ENCODE results near the gene CADPS. TPM values are rescaled to one million over a fixed set of nuclear protein-coding genes. Genes with fewer than 3 reads are reported as not detected.

The CADPS gene
- total and polyA plus RNA-seq, 9 of the 15 experiments (the other 6 are each of a cell fraction or from before 2014, with no cell fraction given) = not detected

- ChIA-PET CTCF (ENCODE audit: low intra/inter-chr PET ratio) (no interaction called here), POLR2A (no interaction called here)
- Histone ChIP-seq H3K79me2 (ENCODE audit: control insufficient read depth, insufficient read depth, low read length) (no peaks in the 10 kb centered on the region), H3K9ac (ENCODE audit: insufficient read depth in 1 of 2, low read depth in 2 of 2, low read length in 2 of 2) (no peak overlapping the region), H3K36me3 (ENCODE audit: control insufficient read depth, insufficient read depth, low read length) (no peaks in the 10 kb centered on the region), H4K20me1 (replicated peaks; ENCODE audit: control insufficient read depth, insufficient read depth, low read length) (no peaks in the 10 kb centered on the region), H3K4me2 (ENCODE audit: insufficient read depth, low read length) (no peak overlapping the region), H3K9me3 (replicated peaks; ENCODE audit: control insufficient read depth, insufficient read depth, low read depth, low read length) (no peaks in the 10 kb centered on the region), H3K4me3 (no peak overlapping the region), H3K9me1 (ENCODE audit: control insufficient read depth, insufficient read depth, low read length) (no peaks in the 10 kb centered on the region), H3K27me3 (ENCODE audit: control insufficient read depth in 2 of 2, insufficient read depth in 2 of 2, low read length in 2 of 2) (no peaks in the 10 kb centered on the region; a peak in 1 of 5 replicates), H3K27ac (ENCODE audit: extremely low read depth, low read depth, low read length) (no peak overlapping the region), H2AFZ (ENCODE audit: low read depth, low read length) (no peak overlapping the region), H3K4me1 (replicated peaks in 1 of 2; ENCODE audit: control insufficient read depth in 2 of 2, insufficient read depth in 2 of 2, low read length in 2 of 2) (no peaks in the 10 kb centered on the region)
- ATAC-seq = no peak
- no TSS peak for BruUV-seq (replicated peaks)
- 0% methylated on average over 4 of the region's 4 CpGs for WGBS (ENCODE audit: insufficient coverage, low coverage, missing lambda C conversion rate)
- DNase-seq (ENCODE audit: extremely low read depth in 1 of 4, low spot score in 3 of 4) = no peak
- in situ Hi-C loops (cut with MboI) (no loop called here), intact Hi-C loops (cut with micrococcal nuclease) (no loop called here)
- TF ChIP-seq XRCC4 (IDR thresholded peaks at IDR 0.05; ENCODE audit: extremely low read depth, insufficient read depth, insufficient read length) (no peak), ZNF75A (CRISPR knock-in tag; IDR thresholded peaks at IDR 0.05) (no peak), COPS2 (conservative IDR thresholded peaks at IDR 0.05) (no peak), HNRNPK (IDR thresholded peaks at IDR 0.05; ENCODE audit: low read depth, low read length, poor library complexity, severe bottlenecking) (no peak), RFX1 (IDR thresholded peaks at IDR 0.05) (no peak), GATAD2B (IDR thresholded peaks at IDR 0.05; ENCODE audit: borderline replicate concordance) (no peak), VEZF1 (CRISPR knock-in tag; IDR thresholded peaks at IDR 0.05) (no peak), MYNN (IDR thresholded peaks at IDR 0.05) (no peak), MYNN (CRISPR knock-in tag; IDR thresholded peaks at IDR 0.05) (no peak)
- FAIRE-seq = no peak
Observed at GRCh38 chr3:62462788-62463187, 412.4 kb downstream of the CADPS start.

All from K562 (cell line).